GM19438 (cell line): Measurements from ENCODE around the gene BTRC.
"Not testable (repeated sequence)": the region's sequence is repeated elsewhere in the genome, so short reads cannot be mapped to it uniquely, and the experiment has no call there.

Experiments
- ATAC-seq: cut with Tn5 transposase; IDR thresholded peaks from one replicate; pipeline ENCODE4 v1.9.1; 2021; ENCODE audit warnings: low read depth; ENCODE audit not compliant: unreplicated experiment

BTRC gene

GRCh38 chr10:101577121-101577871 lies 223.3 kb downstream of the BTRC start:
- ATAC-seq, result no peak

GRCh38 chr10:101578192-101578591 lies 224.2 kb downstream of the BTRC start:
- no peak for ATAC-seq

- ATAC-seq, result no peak
Measured at GRCh38 chr10:101578803-101579515, 225.0 kb downstream of the BTRC start.

- ATAC-seq, result no peak
Measured at GRCh38 chr10:101579516-101579870, 225.5 kb downstream of the BTRC start.

- no peak for ATAC-seq
Measured at GRCh38 chr10:101580486-101581399, 226.8 kb downstream of the BTRC start.

- no peak for ATAC-seq
Measured at GRCh38 chr10:101585841-101586240, 231.9 kb downstream of the BTRC start.

GRCh38 chr10:101587725-101588653 lies 234.0 kb downstream of the BTRC start, which contains the start of the genes DPCD and POLL:
DPCD (plus strand) TSS chr10:101588321; CDS start chr10:101588337, 16 bp downstream.
POLL (minus strand) TSS chr10:101588257; CDS start chr10:101587360, 897 bp downstream.
- ATAC-seq, result peak; percentile 92

GRCh38 chr10:101588879-101589278 lies 234.9 kb downstream of the BTRC start:
- ATAC-seq, result no peak

- not testable (repeated sequence) for ATAC-seq
Measured at GRCh38 chr10:101593331-101593730, 239.4 kb downstream of the BTRC start.

- no peak for ATAC-seq
Measured at GRCh38 chr10:101595591-101596433, 241.8 kb downstream of the BTRC start.

- no peak for ATAC-seq
Measured at GRCh38 chr10:101597091-101597900, 243.3 kb downstream of the BTRC start.

GRCh38 chr10:101601541-101601940 lies 247.6 kb downstream of the BTRC start:
- no peak for ATAC-seq

GRCh38 chr10:101602761-101603398 lies 248.9 kb downstream of the BTRC start:
- ATAC-seq, result no peak
